Prostate gland (tissue), 2 donors: ENCODE data around the gene PIP5K1C.

Experiments
- POLR2AphosphoS5 ChIP-seq: sonication (generic); formaldehyde crosslinking; IDR thresholded peaks from one replicate; pipeline ENCODE4 v1.6.1; 2017; ENCODE audit warnings: antibody characterized with exemption
- TF ChIP-seq, protein P1 (sequence below), 4 experiments: fragments of 200-600 bp in 2 of 4; fragments of 450-650 bp in 2 of 4; sonication (generic) in 2 of 4; IDR thresholded peaks; 1 replicate in 3 of 4; 2 replicates in 1 of 4; pipeline ENCODE4 v1.5.1; 2016 to 2019; ENCODE audit warnings: antibody characterized with exemption in 4 of 4, mild to moderate bottlenecking in 2 of 4, moderate library complexity in 2 of 4

DNA sequence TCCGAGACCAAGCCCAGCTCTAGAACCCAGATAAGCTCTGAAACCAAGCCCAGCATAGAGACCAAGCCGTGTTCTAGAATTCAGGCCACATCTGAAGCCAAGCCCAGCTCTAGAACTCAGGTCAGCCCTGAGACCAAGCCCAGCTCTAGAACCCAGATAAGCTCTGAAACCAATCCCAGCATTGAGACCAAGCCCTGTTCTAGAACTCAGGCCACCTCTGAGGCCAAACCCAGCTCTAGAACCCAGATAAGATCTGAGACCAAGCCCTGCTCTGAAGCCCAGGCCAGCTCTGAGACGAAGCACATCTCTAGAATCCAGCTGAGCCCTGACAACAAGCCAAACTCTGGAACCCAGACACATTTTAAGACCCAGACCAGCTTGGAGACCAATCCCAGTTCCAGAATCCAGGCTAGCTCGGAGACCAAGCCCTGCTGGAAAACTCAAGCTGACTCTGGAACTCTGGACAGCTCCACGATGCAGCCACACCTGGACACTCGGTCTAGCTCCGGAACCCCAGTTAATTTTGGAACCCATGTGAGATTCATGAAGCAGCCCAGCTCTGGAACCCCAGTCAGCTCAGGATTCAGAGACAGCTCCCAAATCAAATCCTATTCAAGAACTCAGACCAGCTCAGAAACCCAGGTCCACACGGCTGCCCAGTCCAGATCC is 109.1 kb downstream of the PIP5K1C start:
- TF ChIP-seq, protein P1, sequence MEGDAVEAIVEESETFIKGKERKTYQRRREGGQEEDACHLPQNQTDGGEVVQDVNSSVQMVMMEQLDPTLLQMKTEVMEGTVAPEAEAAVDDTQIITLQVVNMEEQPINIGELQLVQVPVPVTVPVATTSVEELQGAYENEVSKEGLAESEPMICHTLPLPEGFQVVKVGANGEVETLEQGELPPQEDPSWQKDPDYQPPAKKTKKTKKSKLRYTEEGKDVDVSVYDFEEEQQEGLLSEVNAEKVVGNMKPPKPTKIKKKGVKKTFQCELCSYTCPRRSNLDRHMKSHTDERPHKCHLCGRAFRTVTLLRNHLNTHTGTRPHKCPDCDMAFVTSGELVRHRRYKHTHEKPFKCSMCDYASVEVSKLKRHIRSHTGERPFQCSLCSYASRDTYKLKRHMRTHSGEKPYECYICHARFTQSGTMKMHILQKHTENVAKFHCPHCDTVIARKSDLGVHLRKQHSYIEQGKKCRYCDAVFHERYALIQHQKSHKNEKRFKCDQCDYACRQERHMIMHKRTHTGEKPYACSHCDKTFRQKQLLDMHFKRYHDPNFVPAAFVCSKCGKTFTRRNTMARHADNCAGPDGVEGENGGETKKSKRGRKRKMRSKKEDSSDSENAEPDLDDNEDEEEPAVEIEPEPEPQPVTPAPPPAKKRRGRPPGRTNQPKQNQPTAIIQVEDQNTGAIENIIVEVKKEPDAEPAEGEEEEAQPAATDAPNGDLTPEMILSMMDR (IDR thresholded peaks at IDR 0.05) = no peak
- no peak for TF ChIP-seq POLR2AphosphoS5
